SK-N-SH (cell line): ENCODE data around the gene NTM. TPM values are rescaled to one million over a fixed set of nuclear protein-coding genes. Genes with fewer than 3 reads are reported as not detected.

Experiments used
- CTCF ChIA-PET: fragments of 300-600, 350-600 bp; formaldehyde crosslinking; extraction: SDS; loops from one replicate; lab custom pipeline; 2021; lab: Yijun Ruan, JAX
- POLR2A ChIA-PET: fragments of 350-600 bp; sonication (Branson Sonifier 250); formaldehyde crosslinking; extraction: SDS; loops from one replicate; lab custom pipeline; 2020; ENCODE audit warnings: antibody characterized with exemption, inconsistent platforms; lab: Yijun Ruan, JAX
- DNase-seq: peaks from one replicate; pipeline ENCODE4 v3.0.0; 2012
- H2AFZ ChIP-seq: fragments of 200-600 bp; sonication (generic); 2 replicates; pipeline ENCODE4 v1.8.1; 2016; ENCODE audit warnings: antibody characterized with exemption, mild to moderate bottlenecking, low read depth
- H3F3A ChIP-seq: fragments of 200-600 bp; sonication (generic); replicated peaks from 2 replicates; pipeline ENCODE3; 2016; ENCODE audit warnings: antibody characterized with exemption, mild to moderate bottlenecking; ENCODE audit not compliant: insufficient read depth
- H3K27ac ChIP-seq, 2 experiments: fragments of 200-500 bp in 1 of 2; fragments of 200-600 bp in 1 of 2; sonication (Bioruptor generic) in 1 of 2; sonication (generic), shearing (Covaris generic) in 1 of 2; 2 replicates each; pipeline versions ENCODE4 v1.5.1 to v1.6.1; 2014 to 2016; ENCODE audit warnings: low read depth in 2 of 2, inconsistent platforms in 1 of 2, low read length in 1 of 2, mild to moderate bottlenecking in 1 of 2, mixed read lengths in 1 of 2
- H3K27me3 ChIP-seq: fragments of 200-600 bp; sonication (generic), shearing (Covaris generic); 2 replicates; pipeline ENCODE4 v1.6.1; 2016; ENCODE audit warnings: mixed run types; ENCODE audit not compliant: insufficient read depth
- H3K36me3 ChIP-seq, 2 experiments: fragments of 200-500 bp in 1 of 2; fragments of 200-600 bp in 1 of 2; sonication (Bioruptor generic) in 1 of 2; sonication (generic) in 1 of 2; replicated peaks in 1 of 2; 2 replicates each; pipeline versions ENCODE3 to v1.5.1; 2014 to 2016; ENCODE audit warnings: low read length in 1 of 2, mild to moderate bottlenecking in 1 of 2; ENCODE audit not compliant: insufficient read depth in 2 of 2, control insufficient read depth in 1 of 2
- H3K4me1 ChIP-seq, 2 experiments: fragments of 200-500 bp in 1 of 2; fragments of 200-600 bp in 1 of 2; sonication (Bioruptor generic) in 1 of 2; sonication (generic), shearing (Covaris generic) in 1 of 2; 2 replicates each; pipeline versions ENCODE4 v1.5.1 to v1.6.1; 2014 to 2016; ENCODE audit warnings: low read depth in 1 of 2, low read length in 1 of 2, mixed run types in 1 of 2; ENCODE audit not compliant: insufficient read depth in 2 of 2, control insufficient read depth in 1 of 2
- H3K4me2 ChIP-seq: fragments of 200-600 bp; sonication (generic), shearing (Covaris generic); 2 replicates; pipeline ENCODE4 v1.6.1; 2017; ENCODE audit warnings: mixed run types
- H3K4me3 ChIP-seq, 2 experiments: fragments of 200-500 bp in 1 of 2; fragments of 200-600 bp in 1 of 2; sonication (Bioruptor generic) in 1 of 2; sonication (generic), shearing (Covaris generic) in 1 of 2; 2 replicates each; pipeline versions ENCODE4 v1.5.1 to v1.8.1; 2014 to 2016; ENCODE audit warnings: low read depth in 2 of 2, inconsistent platforms in 1 of 2, low read length in 1 of 2, mild to moderate bottlenecking in 1 of 2, mixed read lengths in 1 of 2, moderate library complexity in 1 of 2
- H3K79me2 ChIP-seq: fragments of 200-600 bp; sonication (generic); 2 replicates; pipeline ENCODE4 v1.8.1; 2017; ENCODE audit warnings: mild to moderate bottlenecking; ENCODE audit not compliant: insufficient read depth
- H3K9ac ChIP-seq: fragments of 200-600 bp; sonication (generic); 2 replicates; pipeline ENCODE4 v1.6.1; 2017; ENCODE audit warnings: mixed run types
- H3K9me2 ChIP-seq: fragments of 200-600 bp; sonication (generic); 2 replicates; pipeline ENCODE4 v1.6.1; 2017; ENCODE audit warnings: mixed run types
- H3K9me3 ChIP-seq: fragments of 200-600 bp; sonication (generic); 2 replicates; pipeline ENCODE4 v1.6.1; 2017; ENCODE audit warnings: mixed run types, mild to moderate bottlenecking, moderate library complexity
- H4K20me1 ChIP-seq: fragments of 200-600 bp; sonication (generic); 2 replicates; pipeline ENCODE4 v1.6.1; 2017; ENCODE audit warnings: mild to moderate bottlenecking, mixed run types; ENCODE audit not compliant: insufficient read depth
- CHD2 ChIP-seq: fragments of 150-350 bp; IDR thresholded peaks from 2 replicates; pipeline ENCODE4 v1.6.1; 2018; ENCODE audit warnings: low read length; ENCODE audit not compliant: partially characterized antibody
- CTCF ChIP-seq: fragments of 200-600 bp; sonication (generic); IDR thresholded peaks from 2 replicates; pipeline ENCODE4 v1.6.1; 2017; ENCODE audit warnings: antibody characterized with exemption, mild to moderate bottlenecking, moderate library complexity
- ELF1 ChIP-seq: IDR thresholded peaks from 2 replicates; pipeline ENCODE4 v1.4.0; 2012
- FOXM1 ChIP-seq: IDR thresholded peaks from 2 replicates; pipeline ENCODE4 v1.4.0; 2012; ENCODE audit warnings: low read depth, mild to moderate bottlenecking
- GABPA ChIP-seq: IDR thresholded peaks from 2 replicates; pipeline ENCODE4 v1.4.0; 2012; ENCODE audit warnings: low read depth, mild to moderate bottlenecking
- GATA2 ChIP-seq: sonication (generic); formaldehyde crosslinking; IDR thresholded peaks from 2 replicates; pipeline ENCODE4 v1.5.0; 2020; ENCODE audit warnings: mild to moderate bottlenecking, missing genetic modification reagents
- NFIC ChIP-seq: IDR thresholded peaks from 2 replicates; pipeline ENCODE4 v1.4.0; 2012; ENCODE audit warnings: borderline replicate concordance
- NRF1 ChIP-seq: IDR thresholded peaks from 2 replicates; pipeline ENCODE4 v1.6.1; 2012; ENCODE audit warnings: low read depth, mild to moderate bottlenecking, low read length
- POLR2AphosphoS5 ChIP-seq: IDR thresholded peaks from 2 replicates; pipeline ENCODE4 v1.6.1; 2012; ENCODE audit warnings: low read depth, low read length
- RAD21 ChIP-seq: IDR thresholded peaks from 2 replicates; pipeline ENCODE4 v1.6.1; 2012; ENCODE audit warnings: mild to moderate bottlenecking, low read length
- RFX5 ChIP-seq: IDR thresholded peaks from 2 replicates; pipeline ENCODE4 v1.6.1; 2012; ENCODE audit warnings: mild to moderate bottlenecking, improper control_type of control experiment, low read length
- RXRA ChIP-seq: IDR thresholded peaks from 2 replicates; pipeline ENCODE4 v1.4.0; 2012; ENCODE audit warnings: low read depth, mild to moderate bottlenecking, borderline replicate concordance
- TAF1 ChIP-seq: IDR thresholded peaks from 2 replicates; pipeline ENCODE4 v1.6.1; 2012; ENCODE audit warnings: low read depth, mild to moderate bottlenecking, low read length, moderate library complexity, borderline replicate concordance
- TEAD4 ChIP-seq: IDR thresholded peaks from 2 replicates; pipeline ENCODE4 v1.4.0; 2012; ENCODE audit warnings: mild to moderate bottlenecking, borderline replicate concordance; ENCODE audit not compliant: insufficient read depth
- YY1 ChIP-seq: IDR thresholded peaks from 2 replicates; pipeline ENCODE4 v1.4.0; 2012; ENCODE audit warnings: low read depth, mild to moderate bottlenecking
- ZBTB33 ChIP-seq: IDR thresholded peaks from 2 replicates; pipeline ENCODE4 v1.4.0; 2012; ENCODE audit warnings: low read depth, borderline replicate concordance
- WGBS: methylation state at CpG from one replicate; pipeline ENCODE4 v1.1.6; 2017; ENCODE audit warnings: low lambda C conversion rate; 5-methylcytosine and 5-hydroxymethylcytosine counted together
- polyA plus RNA-seq, 3 experiments: library from polyadenylated mRNA; depleted of rRNA; stranded (reverse); fragments of >200 nt; gene quantifications; 2 replicates each; pipeline ENCODE4 v1.2.3, GENCODE V29; 2012
- TF ChIP-seq, protein P1 (sequence below): IDR thresholded peaks from 2 replicates; pipeline ENCODE4; 2012

Gene NTM
- polyA plus RNA-seq, 1 of the 3 experiments (the other 2 are of a cell fraction): 20.0 TPM

GRCh38 chr11:131649856-131650255 lies 279.4 kb downstream of the NTM start:
- Histone ChIP-seq H3K36me3 (no peaks in the 10 kb centered on the region), H2AFZ (no peak overlapping the region), H3K79me2 (no peaks in the 10 kb centered on the region), H3K27me3 (no peaks in the 10 kb centered on the region), H4K20me1 (no peaks in the 10 kb centered on the region), H3K27ac (no peak overlapping the region), H3K4me2 (no peak overlapping the region), H3K9me2 (no peaks in the 10 kb centered on the region), H3F3A (no peaks in the 10 kb centered on the region)
- ChIA-PET CTCF (interaction anchor here (1.7 to 2.1 kb wide), 2 partner anchors 39 to 70 kb away, joined by 4 to 6 read pairs; no protein-coding TSS in a partner anchor), POLR2A (no interaction called here)
- TF ChIP-seq NRF1: no peak
- no peak for TF ChIP-seq FOXM1
- no peak for TF ChIP-seq ZBTB33
- TF ChIP-seq GABPA: no peak
- no peak for TF ChIP-seq CHD2
- TF ChIP-seq RFX5: no peak
- TF ChIP-seq ELF1: no peak
- TF ChIP-seq CTCF: no peak
- no peak for TF ChIP-seq RXRA
- no peak for TF ChIP-seq NFIC
- no peak for TF ChIP-seq POLR2AphosphoS5
- TF ChIP-seq, protein P1, sequence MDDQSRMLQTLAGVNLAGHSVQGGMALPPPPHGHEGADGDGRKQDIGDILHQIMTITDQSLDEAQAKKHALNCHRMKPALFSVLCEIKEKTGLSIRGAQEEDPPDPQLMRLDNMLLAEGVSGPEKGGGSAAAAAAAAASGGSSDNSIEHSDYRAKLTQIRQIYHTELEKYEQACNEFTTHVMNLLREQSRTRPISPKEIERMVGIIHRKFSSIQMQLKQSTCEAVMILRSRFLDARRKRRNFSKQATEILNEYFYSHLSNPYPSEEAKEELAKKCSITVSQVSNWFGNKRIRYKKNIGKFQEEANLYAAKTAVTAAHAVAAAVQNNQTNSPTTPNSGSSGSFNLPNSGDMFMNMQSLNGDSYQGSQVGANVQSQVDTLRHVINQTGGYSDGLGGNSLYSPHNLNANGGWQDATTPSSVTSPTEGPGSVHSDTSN: no peak
- TF ChIP-seq GATA2 (CRISPR knock-in tag): no peak
- TF ChIP-seq TEAD4: no peak
- TF ChIP-seq RAD21: no peak
- TF ChIP-seq YY1: no peak
- no peak for TF ChIP-seq TAF1
- TF ChIP-seq, all 33 proteins: peak for 0
- WGBS: 14% methylated on average over 5 of the region's 5 CpGs
- Histone ChIP-seq H3K9ac (no peak overlapping the region), H3K4me3 (no peak overlapping the region), H3K9me3 (no peaks in the 10 kb centered on the region), H3K4me1 (no peaks in the 10 kb centered on the region; a peak in 1 of 4 replicates)
- DNase-seq: no peak
